Adrenal gland (tissue), 5 donors: ENCODE results near the gene PDCD4.

Experiments used
- CTCF ChIP-seq, 6 experiments: fragments of 450-650 bp in 4 of 6; fragments of 200-600 bp in 2 of 6; sonication (generic) in 1 of 6; IDR thresholded peaks; 1 replicate in 5 of 6; 2 replicates in 1 of 6; pipeline versions ENCODE4 v1.5.1 to v1.8.0; 2016 to 2021; ENCODE audit warnings: antibody characterized with exemption in 6 of 6, mild to moderate bottlenecking in 2 of 6, moderate library complexity in 1 of 6
- POLR2A ChIP-seq, 2 donors: fragments of 450-650 bp; IDR thresholded peaks; one replicate each; pipeline ENCODE4 v1.6.1; 2017; ENCODE audit warnings: antibody characterized with exemption in 2 of 2, mild to moderate bottlenecking in 2 of 2, moderate library complexity in 1 of 2
- donor health status: DM: no; HTN: no; CAD: no.

GRCh38 chr10:110873951-110874350, 2.2 kb downstream of the PDCD4 start:
- no peak for TF ChIP-seq CTCF (IDR thresholded peaks at IDR 0.05)
- no peak for TF ChIP-seq POLR2A (IDR thresholded peaks at IDR 0.05)
